Mammary epithelial cell (primary cell): Measurements from ENCODE around the gene KANTR.

ENCODE experiments used
- CTCF ChIP-seq, 2 donors: IDR thresholded peaks in 1 of 2; conservative IDR thresholded peaks in 1 of 2; 2 replicates each; pipeline ENCODE4 v1.5.1; 2011 to 2012; ENCODE audit warnings: inconsistent platforms in 2 of 2, low read length in 2 of 2, mild to moderate bottlenecking in 2 of 2, control low read depth in 1 of 2, low read depth in 1 of 2; ENCODE audit not compliant: insufficient read depth in 1 of 2; ENCODE audit errors: extremely low read depth in 1 of 2
- EZH2 ChIP-seq: IDR thresholded peaks from 2 replicates; pipeline ENCODE4 v1.6.1; 2012; ENCODE audit warnings: low read length, inconsistent platforms, borderline replicate concordance

GRCh38 chrX:53093177-53093655 lies 726 bp upstream of the KANTR start:
- TF ChIP-seq CTCF (conservative IDR thresholded peaks at IDR 0.05 in 1 of 2, IDR thresholded peaks at IDR 0.05 in 1 of 2; ENCODE audit: extremely low read depth in 1 of 2, insufficient read depth in 1 of 2, low read depth in 1 of 2, low read length in 2 of 2), result peak; percentile 32 to 58
- no peak for TF ChIP-seq EZH2
